GM18508 (cell line): ENCODE data around the gene CLDN25.
A peak's percentile ranks its signal among the peaks of the same experiment; 100 is the strongest.
"Not testable (repeated sequence)": the region's sequence is repeated elsewhere in the genome, so short reads cannot be mapped to it uniquely, and the experiment has no call there.

ENCODE experiments used
- ATAC-seq: cut with Tn5 transposase; IDR thresholded peaks from one replicate; pipeline ENCODE4 v1.9.1; 2021; ENCODE audit warnings: moderate number of reproducible peaks; ENCODE audit not compliant: insufficient read depth, unreplicated experiment

CLDN25 gene

GRCh38 chr11:113779496-113779895 lies at the start of gene CLDN25:
Gene CLDN25 (plus strand): TSS chr11:113779796. CDS start chr11:113779796, 0 bp downstream.
- ATAC-seq: no peak

GRCh38 chr11:113730887-113731726 lies 48.5 kb upstream of the CLDN25 start:
- ATAC-seq: no peak

GRCh38 chr11:113732092-113732491 lies 47.5 kb upstream of the CLDN25 start:
- no peak for ATAC-seq

- no peak for ATAC-seq
These were observed 43.3 kb upstream of the CLDN25 start for GRCh38 chr11:113736323-113736722.

- no peak for ATAC-seq
These were observed 26.7 kb upstream of the CLDN25 start for GRCh38 chr11:113752932-113753331.

GRCh38 chr11:113760241-113760640 lies 19.4 kb upstream of the CLDN25 start:
- ATAC-seq: no peak

GRCh38 chr11:113763040-113763439 lies 16.6 kb upstream of the CLDN25 start:
- not testable (repeated sequence) for ATAC-seq

- ATAC-seq: no peak
These were observed 14.9 kb upstream of the CLDN25 start for GRCh38 chr11:113764527-113765219.

GRCh38 chr11:113771964-113772363 lies 7.6 kb upstream of the CLDN25 start:
- no peak for ATAC-seq

GRCh38 chr11:113773092-113773415 lies 6.5 kb upstream of the CLDN25 start:
- no peak for ATAC-seq

- ATAC-seq: peak; percentile 86
These were observed 6.0 kb upstream of the CLDN25 start, which contains the start of gene ZW10 for GRCh38 chr11:113773416-113774173. Gene ZW10 (minus strand): TSS chr11:113773692. CDS start chr11:113773666, 26 bp downstream.

- ATAC-seq: no peak
These were observed 5.5 kb upstream of the CLDN25 start for GRCh38 chr11:113774174-113774503.

- ATAC-seq: no peak
These were observed 1.3 kb upstream of the CLDN25 start for GRCh38 chr11:113778111-113778910.

GRCh38 chr11:113781682-113782081 lies 2.1 kb downstream of the CLDN25 start:
- no peak for ATAC-seq

GRCh38 chr11:113782134-113782533 lies 2.5 kb downstream of the CLDN25 start:
- ATAC-seq: no peak

- not testable (repeated sequence) for ATAC-seq
These were observed 9.4 kb downstream of the CLDN25 start for GRCh38 chr11:113789016-113789415.

- ATAC-seq: no peak
These were observed 10.2 kb downstream of the CLDN25 start for GRCh38 chr11:113789675-113790320.

GRCh38 chr11:113796663-113797259 lies 17.2 kb downstream of the CLDN25 start:
- ATAC-seq: no peak

- no peak for ATAC-seq
These were observed 23.0 kb downstream of the CLDN25 start for GRCh38 chr11:113802621-113803020.
